Cardiac muscle cell (in vitro differentiated cells and primary cell): ENCODE data around the gene ATP11A. TPM values are rescaled to one million over a fixed set of nuclear protein-coding genes. Genes with fewer than 3 reads are reported as not detected.
"Not testable (repeated sequence)": the region's sequence is repeated elsewhere in the genome, so short reads cannot be mapped to it uniquely, and the experiment has no call there.

ENCODE experiments used
- DNase-seq, 2 donors: peaks; one replicate each; pipeline versions ENCODE4 v3.0.0 to v3.0.0-alpha.2; 2010 to 2017; ENCODE audit warnings: low read depth in 1 of 2, low spot score in 1 of 2
- H3K27ac ChIP-seq: fragments of 200-600 bp; sonication (generic); 2 replicates; pipeline ENCODE4 v1.5.1; 2016
- H3K27me3 ChIP-seq: fragments of 200-600 bp; sonication (generic); 2 replicates; pipeline ENCODE4 v1.6.0; 2016; ENCODE audit warnings: control low read depth
- H3K36me3 ChIP-seq: fragments of 200-600 bp; sonication (generic); 2 replicates; pipeline ENCODE4 v1.5.1; 2016; ENCODE audit warnings: control low read depth
- H3K4me1 ChIP-seq: fragments of 200-600 bp; sonication (generic); 2 replicates; pipeline ENCODE4 v1.8.1; 2017; ENCODE audit warnings: low read depth, mild to moderate bottlenecking, mixed run types
- H3K4me3 ChIP-seq: fragments of 200-600 bp; sonication (generic); 2 replicates; pipeline ENCODE4 v1.5.1; 2016; ENCODE audit warnings: mild to moderate bottlenecking
- H3K9me3 ChIP-seq: fragments of 200-600 bp; sonication (generic); 2 replicates; pipeline ENCODE4 v1.5.1; 2017; ENCODE audit warnings: low read depth, mild to moderate bottlenecking, control low read depth
- polyA plus RNA-seq: library from polyadenylated mRNA; unstranded; fragments of >200 nt; fragmentation: Nextera tagmentation; extraction: Ambion mirVana; gene quantifications from 2 replicates; pipeline ENCODE4 v1.2.1, GENCODE V29; 2016
- total RNA-seq: library from RNA; depleted of rRNA; stranded (reverse); fragments of >200 nt; gene quantifications from 2 replicates; pipeline ENCODE4 v1.2.3, GENCODE V29; 2016
- TF ChIP-seq, protein P1 (sequence below): IDR thresholded peaks from 2 replicates; pipeline ENCODE4 v1.5.1; 2012; ENCODE audit warnings: low read depth, mild to moderate bottlenecking, low read length

Gene ATP11A
- total and polyA plus RNA-seq, 2 experiments from 2014 or later, result 38.0 to 42.9 TPM

DNA sequence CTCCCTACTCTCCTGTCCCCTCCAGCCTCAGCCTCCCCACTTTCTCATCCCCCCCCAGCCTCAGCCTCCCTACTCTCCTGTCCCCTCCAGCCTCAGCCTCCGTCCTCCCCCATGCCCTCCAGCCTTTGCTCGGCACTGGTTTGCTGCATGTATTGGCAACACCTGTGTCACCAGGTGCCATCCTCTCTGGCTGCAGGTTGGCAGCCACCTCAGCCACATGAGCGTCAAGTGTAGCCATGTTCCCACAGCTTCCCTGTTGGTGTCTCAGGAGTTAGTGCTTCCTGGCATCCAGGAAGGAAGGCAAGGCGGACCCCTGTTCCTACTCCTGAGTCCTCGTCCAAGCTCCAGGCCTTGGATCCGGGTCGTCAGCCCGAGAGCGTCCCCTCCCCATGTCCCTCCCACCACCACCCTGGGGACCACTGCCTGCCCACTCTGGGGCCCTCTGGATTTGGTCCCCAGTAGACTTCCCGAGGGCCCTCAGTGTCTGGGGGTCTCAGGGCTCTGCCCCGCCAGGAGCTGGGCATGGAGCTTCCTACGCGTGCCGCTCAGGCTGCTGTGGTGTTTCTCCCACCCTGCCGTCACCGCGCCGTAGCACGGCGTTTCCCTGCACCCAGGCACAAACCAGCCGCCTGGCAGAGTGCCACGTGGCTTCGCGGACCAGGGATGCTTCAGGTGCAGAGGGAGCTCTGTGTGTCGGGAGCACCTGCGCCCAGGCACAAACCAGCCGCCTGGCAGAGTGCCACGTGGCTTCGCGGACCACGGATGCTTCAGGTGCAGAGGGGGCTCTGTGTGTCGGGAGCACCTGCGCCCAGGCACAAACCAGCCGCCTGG lies 150.8 kb downstream of the ATP11A start:
- H3K9me3 ChIP-seq, result no peaks in the 10 kb centered on the region
- no peak overlapping the region for H3K4me3 ChIP-seq
- no peak overlapping the region for H3K27ac ChIP-seq
- H3K4me1 ChIP-seq, result no peaks in the 10 kb centered on the region
- TF ChIP-seq, protein P1, sequence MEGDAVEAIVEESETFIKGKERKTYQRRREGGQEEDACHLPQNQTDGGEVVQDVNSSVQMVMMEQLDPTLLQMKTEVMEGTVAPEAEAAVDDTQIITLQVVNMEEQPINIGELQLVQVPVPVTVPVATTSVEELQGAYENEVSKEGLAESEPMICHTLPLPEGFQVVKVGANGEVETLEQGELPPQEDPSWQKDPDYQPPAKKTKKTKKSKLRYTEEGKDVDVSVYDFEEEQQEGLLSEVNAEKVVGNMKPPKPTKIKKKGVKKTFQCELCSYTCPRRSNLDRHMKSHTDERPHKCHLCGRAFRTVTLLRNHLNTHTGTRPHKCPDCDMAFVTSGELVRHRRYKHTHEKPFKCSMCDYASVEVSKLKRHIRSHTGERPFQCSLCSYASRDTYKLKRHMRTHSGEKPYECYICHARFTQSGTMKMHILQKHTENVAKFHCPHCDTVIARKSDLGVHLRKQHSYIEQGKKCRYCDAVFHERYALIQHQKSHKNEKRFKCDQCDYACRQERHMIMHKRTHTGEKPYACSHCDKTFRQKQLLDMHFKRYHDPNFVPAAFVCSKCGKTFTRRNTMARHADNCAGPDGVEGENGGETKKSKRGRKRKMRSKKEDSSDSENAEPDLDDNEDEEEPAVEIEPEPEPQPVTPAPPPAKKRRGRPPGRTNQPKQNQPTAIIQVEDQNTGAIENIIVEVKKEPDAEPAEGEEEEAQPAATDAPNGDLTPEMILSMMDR, result no peak
- peaks cover 31% of the 10 kb centered on the region for H3K36me3 ChIP-seq
- no peak for DNase-seq
- no peaks in the 10 kb centered on the region for H3K27me3 ChIP-seq

DNA sequence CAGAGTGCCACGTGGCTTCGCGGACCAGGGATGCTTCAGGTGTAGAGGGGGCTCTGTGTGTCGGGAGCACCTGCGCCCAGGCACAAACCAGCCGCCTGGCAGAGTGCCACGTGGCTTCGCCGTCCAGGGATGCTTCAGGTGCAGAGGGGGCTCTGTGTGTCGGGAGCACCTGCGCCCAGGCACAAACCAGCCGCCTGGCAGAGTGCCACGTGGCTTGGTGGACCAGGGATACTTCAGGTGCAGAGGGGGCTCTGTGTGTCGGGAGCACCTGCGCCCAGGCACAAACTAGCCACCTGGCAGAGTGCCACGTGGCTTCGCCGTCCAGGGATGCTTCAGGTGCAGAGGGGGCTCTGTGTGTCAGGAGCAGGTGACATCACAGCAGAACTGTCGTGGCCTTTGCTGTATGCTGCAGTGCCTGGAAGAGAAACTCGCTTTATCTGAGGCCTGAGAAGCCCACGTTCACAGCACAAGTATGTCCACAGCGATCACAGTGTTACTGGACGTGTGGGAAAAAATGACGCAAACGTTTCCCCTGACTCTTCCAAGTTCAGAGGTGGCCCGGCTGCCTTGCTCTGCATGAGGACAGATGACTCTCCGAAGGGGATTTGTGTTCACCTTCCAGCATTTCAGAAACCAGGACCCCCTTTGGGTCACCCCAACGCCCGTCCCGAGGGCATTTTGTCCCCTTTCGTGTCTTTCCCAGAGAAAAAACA lies 151.6 kb downstream of the ATP11A start:
- not testable (repeated sequence) for H3K27ac ChIP-seq, H3K9me3 ChIP-seq, H3K27me3 ChIP-seq, H3K4me1 ChIP-seq, H3K4me3 ChIP-seq
- peaks cover 29% of the 10 kb centered on the region for H3K36me3 ChIP-seq
- peak in 1 of 2 donors; percentile 54 for DNase-seq

DNA sequence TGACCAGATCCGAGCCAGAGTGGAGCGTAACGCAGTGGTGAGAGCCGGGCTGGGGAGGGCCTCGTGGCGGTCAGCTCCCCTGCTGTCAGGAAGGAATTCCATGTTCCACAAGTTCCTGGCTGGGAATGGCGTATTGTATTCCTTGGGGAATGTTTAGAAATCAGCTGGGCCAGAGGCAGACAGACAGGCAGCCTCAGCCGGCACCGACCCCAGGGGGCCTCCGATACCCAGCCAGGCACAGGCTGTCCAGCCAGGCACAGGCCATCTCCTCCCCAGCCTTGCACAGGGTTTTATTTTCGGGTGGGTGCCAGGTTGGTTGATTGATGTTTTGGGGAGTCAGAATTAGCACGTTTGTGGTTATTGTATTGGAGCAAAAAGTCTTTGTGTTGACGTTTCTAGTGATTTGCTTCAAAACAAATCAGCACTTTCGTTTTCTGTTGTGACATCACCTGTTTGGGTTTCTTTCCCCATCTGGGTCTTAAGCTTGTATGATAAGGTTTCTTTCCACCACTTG lies 152.6 kb downstream of the ATP11A start:
- Histone ChIP-seq H3K27ac (no peak overlapping the region), H3K9me3 (no peaks in the 10 kb centered on the region), H3K4me3 (no peak overlapping the region), H3K36me3 (peaks cover 33% of the 10 kb centered on the region), H3K27me3 (no peaks in the 10 kb centered on the region), H3K4me1 (no peaks in the 10 kb centered on the region)
- TF ChIP-seq, protein P1, result no peak
- peak in 1 of 2 donors; percentile 84 for DNase-seq

DNA sequence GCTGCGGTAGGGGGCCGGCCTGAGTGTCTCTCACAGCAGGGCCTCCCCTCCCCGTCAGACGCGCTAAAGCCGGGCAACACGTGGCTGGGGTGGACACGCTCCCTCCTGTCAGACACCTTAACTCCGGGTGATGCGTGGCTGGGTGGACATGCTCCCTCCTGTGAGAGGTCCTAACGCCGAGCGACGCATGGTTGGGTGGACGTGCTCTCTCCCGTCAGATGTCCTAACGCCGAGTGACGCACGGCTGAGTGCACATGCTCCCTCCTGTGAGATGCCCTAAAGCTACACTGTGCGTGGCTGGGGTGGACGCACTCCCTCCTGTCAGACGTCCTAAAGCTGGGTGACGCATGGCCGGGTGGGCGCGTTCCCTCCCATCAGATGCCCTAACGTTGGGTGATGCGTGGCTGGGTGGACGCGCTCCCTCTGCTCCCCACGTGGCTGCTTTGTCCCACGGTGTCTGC lies 153.1 kb downstream of the ATP11A start:
- Histone ChIP-seq H3K9me3 (no peaks in the 10 kb centered on the region), H3K4me3 (no peak overlapping the region), H3K4me1 (no peaks in the 10 kb centered on the region), H3K27me3 (no peaks in the 10 kb centered on the region), H3K36me3 (peaks cover 33% of the 10 kb centered on the region), H3K27ac (peak overlapping the region; percentile 38)
- TF ChIP-seq, protein P1, result no peak
- no peak for DNase-seq

DNA sequence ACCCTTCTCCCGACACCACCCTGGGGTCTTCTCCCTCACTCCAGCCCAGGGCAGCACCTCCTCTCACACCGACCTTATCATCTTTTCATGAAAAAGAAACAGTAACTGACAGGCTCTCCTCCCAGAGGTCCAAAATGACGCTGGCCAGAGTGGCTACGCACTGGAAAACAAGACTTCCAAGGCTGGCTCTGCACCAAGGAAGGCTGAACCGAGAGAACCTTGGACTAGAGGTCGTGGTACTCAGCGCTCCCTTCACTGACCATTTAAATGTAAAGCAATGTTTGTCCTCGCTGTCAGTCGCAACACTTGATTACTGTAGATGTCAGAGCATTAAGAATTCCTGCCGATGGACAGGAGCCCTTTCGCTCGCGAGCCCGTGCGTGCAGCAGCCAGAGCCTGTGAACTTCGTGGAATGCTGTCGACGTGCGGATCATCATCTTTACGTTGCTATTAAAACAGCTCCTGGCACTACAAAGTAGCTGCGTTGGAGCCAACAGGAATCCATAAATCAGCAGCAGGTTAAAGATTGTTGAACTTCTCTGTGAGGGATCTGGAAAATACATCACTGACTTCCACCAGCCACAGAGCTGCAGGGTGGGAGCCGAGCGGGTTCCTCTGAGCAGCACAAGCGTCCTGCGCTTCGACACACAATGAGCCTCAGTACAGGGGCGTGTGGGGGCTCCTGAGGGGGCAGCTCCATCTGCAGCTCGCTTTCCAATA lies 153.7 kb downstream of the ATP11A start:
- DNase-seq, result no peak
- TF ChIP-seq, protein P1, result no peak
- Histone ChIP-seq H3K27me3 (no peaks in the 10 kb centered on the region), H3K36me3 (peaks cover 30% of the 10 kb centered on the region), H3K9me3 (no peaks in the 10 kb centered on the region), H3K4me1 (no peaks in the 10 kb centered on the region), H3K27ac (peak overlapping the region; percentile 38), H3K4me3 (no peak overlapping the region)
